NB4 (cell line): ENCODE data around the gene EIF3B.
"Not testable (repeated sequence)": the region's sequence is repeated elsewhere in the genome, so short reads cannot be mapped to it uniquely, and the experiment has no call there.

ENCODE experiments used
- MYC ChIP-seq: IDR thresholded peaks from 2 replicates; pipeline ENCODE4 v1.6.1; 2011; ENCODE audit warnings: low read depth, low read length
- POLR2A ChIP-seq: IDR thresholded peaks from 2 replicates; pipeline ENCODE4 v1.6.1; 2011; ENCODE audit warnings: mild to moderate bottlenecking; ENCODE audit not compliant: insufficient read length; ENCODE audit errors: extremely low read depth
- TF ChIP-seq, protein P1 (sequence below): IDR thresholded peaks from one replicate; pipeline ENCODE4 v1.5.1; 2012; ENCODE audit warnings: low read depth, low read length
- TF ChIP-seq, protein P2 (sequence below): IDR thresholded peaks from 2 replicates; pipeline ENCODE4 v1.6.1; 2011; ENCODE audit warnings: low read depth, low read length

DNA sequence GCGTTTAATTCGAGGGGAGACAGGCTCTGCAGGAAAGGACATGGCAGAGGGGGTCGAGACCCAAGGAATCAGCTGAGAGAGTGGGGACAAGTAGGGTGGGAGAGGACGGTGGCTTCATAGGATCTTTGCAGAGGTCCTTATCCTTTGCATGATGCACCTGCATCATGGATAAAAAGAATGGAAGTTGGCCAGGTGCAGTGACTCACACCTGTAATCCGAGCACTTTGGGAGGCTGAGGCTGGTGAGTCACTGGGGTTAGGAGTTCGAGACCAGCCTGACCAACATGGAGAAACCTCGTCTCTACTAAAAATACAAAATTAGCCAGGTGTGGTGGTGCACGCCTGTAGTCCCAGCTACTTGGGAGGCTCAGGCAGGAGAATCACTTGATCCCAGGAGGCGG, 31.5 kb downstream of the EIF3B start:
- TF ChIP-seq POLR2A, MYC: not testable (repeated sequence)
- TF ChIP-seq, protein P1, sequence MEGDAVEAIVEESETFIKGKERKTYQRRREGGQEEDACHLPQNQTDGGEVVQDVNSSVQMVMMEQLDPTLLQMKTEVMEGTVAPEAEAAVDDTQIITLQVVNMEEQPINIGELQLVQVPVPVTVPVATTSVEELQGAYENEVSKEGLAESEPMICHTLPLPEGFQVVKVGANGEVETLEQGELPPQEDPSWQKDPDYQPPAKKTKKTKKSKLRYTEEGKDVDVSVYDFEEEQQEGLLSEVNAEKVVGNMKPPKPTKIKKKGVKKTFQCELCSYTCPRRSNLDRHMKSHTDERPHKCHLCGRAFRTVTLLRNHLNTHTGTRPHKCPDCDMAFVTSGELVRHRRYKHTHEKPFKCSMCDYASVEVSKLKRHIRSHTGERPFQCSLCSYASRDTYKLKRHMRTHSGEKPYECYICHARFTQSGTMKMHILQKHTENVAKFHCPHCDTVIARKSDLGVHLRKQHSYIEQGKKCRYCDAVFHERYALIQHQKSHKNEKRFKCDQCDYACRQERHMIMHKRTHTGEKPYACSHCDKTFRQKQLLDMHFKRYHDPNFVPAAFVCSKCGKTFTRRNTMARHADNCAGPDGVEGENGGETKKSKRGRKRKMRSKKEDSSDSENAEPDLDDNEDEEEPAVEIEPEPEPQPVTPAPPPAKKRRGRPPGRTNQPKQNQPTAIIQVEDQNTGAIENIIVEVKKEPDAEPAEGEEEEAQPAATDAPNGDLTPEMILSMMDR: not testable (repeated sequence)
- TF ChIP-seq, protein P2, sequence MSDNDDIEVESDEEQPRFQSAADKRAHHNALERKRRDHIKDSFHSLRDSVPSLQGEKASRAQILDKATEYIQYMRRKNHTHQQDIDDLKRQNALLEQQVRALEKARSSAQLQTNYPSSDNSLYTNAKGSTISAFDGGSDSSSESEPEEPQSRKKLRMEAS: not testable (repeated sequence)
